GM12873 (cell line): ENCODE results near the gene RPAP3.

Experiments
- CTCF ChIP-seq: IDR thresholded peaks from 2 replicates; pipeline ENCODE4 v1.5.1; 2012; ENCODE audit warnings: low read depth, mild to moderate bottlenecking, moderate library complexity, low read length, control low read depth; ENCODE audit not compliant: insufficient read depth; ENCODE audit errors: missing control alignments

Gene RPAP3

GRCh38 chr12:47741340-47741703 is 35.5 kb upstream of the RPAP3 start:
- TF ChIP-seq CTCF: no peak

GRCh38 chr12:47740606-47741339 is 34.9 kb upstream of the RPAP3 start:
- peak; percentile 29 for TF ChIP-seq CTCF

GRCh38 chr12:47739979-47740378 is 34.1 kb upstream of the RPAP3 start:
- TF ChIP-seq CTCF: no peak

- no peak for TF ChIP-seq CTCF
Measured at GRCh38 chr12:47739297-47739696, 33.5 kb upstream of the RPAP3 start.

GRCh38 chr12:47737936-47738594 is 32.2 kb upstream of the RPAP3 start:
- TF ChIP-seq CTCF: no peak

GRCh38 chr12:47736877-47737676 is 31.2 kb upstream of the RPAP3 start:
- TF ChIP-seq CTCF: no peak

- TF ChIP-seq CTCF: no peak
Measured at GRCh38 chr12:47736216-47736615, 30.4 kb upstream of the RPAP3 start.
